ENCODE measurements around the gene C6orf15.
A peak's percentile ranks its signal among the peaks of the same experiment; 100 is the strongest.

Gene C6orf15

DNA sequence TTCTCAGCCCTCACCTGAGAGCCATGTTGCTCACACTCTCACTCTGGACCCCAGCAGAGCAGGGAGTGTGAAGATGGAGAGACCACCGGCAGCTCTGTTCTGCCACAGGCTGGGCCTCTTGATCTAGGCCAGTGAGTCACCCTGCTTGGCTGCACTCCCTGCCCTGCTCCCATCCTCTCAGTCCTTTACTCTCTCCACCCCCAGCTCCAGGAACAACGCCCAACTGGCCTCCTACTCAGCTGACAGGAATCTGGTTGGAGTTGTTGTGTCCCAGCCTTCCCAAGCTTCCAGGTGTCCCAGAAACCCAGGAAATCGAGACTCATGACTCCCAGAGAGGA is 2.1 kb upstream of the C6orf15 start, which contains the start of gene PSORS1C1:
Gene PSORS1C1, plus strand, starts transcription at position 260 of the 338 bp plus-strand sequence. CDS start 14,833 bp downstream, outside the sequence.
- H3K4me3 ChIP-seq (ENCODE audit: low read length, poor library complexity, severe bottlenecking): no peak within 1 kb of the TSS
- H3F3A ChIP-seq (ENCODE audit: low read depth): no peaks in the 10 kb centered on the region
- no peak for TF ChIP-seq EZH2phosphoT487 (IDR thresholded peaks at IDR 0.05; ENCODE audit: borderline replicate concordance)
- TF ChIP-seq, protein P1, sequence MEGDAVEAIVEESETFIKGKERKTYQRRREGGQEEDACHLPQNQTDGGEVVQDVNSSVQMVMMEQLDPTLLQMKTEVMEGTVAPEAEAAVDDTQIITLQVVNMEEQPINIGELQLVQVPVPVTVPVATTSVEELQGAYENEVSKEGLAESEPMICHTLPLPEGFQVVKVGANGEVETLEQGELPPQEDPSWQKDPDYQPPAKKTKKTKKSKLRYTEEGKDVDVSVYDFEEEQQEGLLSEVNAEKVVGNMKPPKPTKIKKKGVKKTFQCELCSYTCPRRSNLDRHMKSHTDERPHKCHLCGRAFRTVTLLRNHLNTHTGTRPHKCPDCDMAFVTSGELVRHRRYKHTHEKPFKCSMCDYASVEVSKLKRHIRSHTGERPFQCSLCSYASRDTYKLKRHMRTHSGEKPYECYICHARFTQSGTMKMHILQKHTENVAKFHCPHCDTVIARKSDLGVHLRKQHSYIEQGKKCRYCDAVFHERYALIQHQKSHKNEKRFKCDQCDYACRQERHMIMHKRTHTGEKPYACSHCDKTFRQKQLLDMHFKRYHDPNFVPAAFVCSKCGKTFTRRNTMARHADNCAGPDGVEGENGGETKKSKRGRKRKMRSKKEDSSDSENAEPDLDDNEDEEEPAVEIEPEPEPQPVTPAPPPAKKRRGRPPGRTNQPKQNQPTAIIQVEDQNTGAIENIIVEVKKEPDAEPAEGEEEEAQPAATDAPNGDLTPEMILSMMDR (conservative IDR thresholded peaks at IDR 0.05; ENCODE audit: low read length): no peak
- H4K20me1 ChIP-seq (ENCODE audit: insufficient read depth, low read length, poor library complexity, severe bottlenecking): no peaks in the 10 kb centered on the region
- no peaks in the 10 kb centered on the region for H3K9me2 ChIP-seq (replicated peaks; ENCODE audit: low read depth, low read length)
- no peaks in the 10 kb centered on the region for H3K36me3 ChIP-seq (ENCODE audit: insufficient read depth, low read length)
- H3K79me2 ChIP-seq (ENCODE audit: insufficient read depth, low read length): no peaks in the 10 kb centered on the region
- no peak within 1 kb of the TSS for H3K4me2 ChIP-seq (ENCODE audit: low read depth, low read length, poor library complexity, severe bottlenecking)
- no peak within 1 kb of the TSS for H3K9ac ChIP-seq (ENCODE audit: low read depth, low read length, poor library complexity, severe bottlenecking)
- H3K27me3 ChIP-seq (ENCODE audit: insufficient read depth, low read length, poor library complexity, severe bottlenecking): no peaks in the 10 kb centered on the region
- H3K4me1 ChIP-seq (ENCODE audit: insufficient read depth, low read length, poor library complexity, severe bottlenecking): no peaks in the 10 kb centered on the region
- H2AFZ ChIP-seq (ENCODE audit: low read length): peak within 1 kb of the TSS; percentile 65
- H3K9me3 ChIP-seq (ENCODE audit: insufficient read depth, low read depth, low read length): no peaks in the 10 kb centered on the region

DNA sequence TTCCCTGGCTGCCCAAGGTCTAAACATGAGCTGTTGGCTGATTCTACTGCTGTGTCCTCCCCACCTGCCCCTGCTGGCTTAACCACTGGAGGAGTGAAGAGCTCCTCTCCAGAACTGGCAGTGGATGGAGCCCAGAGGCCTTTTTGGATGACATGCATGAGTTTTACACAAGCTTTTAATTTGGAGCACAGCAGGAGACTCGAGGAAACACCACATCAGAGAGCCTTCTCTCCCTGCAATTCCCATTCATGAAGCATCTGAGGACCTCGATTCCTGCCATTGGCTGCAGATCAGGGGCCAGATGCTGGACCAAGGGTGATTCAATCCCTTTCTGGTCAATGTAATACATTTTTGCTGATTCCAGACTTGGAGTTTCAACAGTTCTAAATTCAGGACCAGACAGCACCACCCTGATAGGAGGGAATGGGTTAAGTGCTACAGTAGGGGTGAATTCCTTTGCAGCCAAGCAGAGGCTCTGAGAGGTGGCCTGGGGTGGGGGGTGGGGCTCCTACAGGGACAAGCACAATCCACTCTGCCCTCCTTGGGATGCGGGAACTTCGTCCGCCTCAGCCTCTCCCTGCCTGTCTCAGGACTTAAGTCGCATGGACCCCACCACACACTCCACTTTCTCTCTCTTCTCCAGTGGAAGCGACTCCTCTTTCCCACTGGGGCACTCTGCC is 1.6 kb upstream of the C6orf15 start:
- no peaks in the 10 kb centered on the region for H3K79me2 ChIP-seq (ENCODE audit: insufficient read depth, low read length)

DNA sequence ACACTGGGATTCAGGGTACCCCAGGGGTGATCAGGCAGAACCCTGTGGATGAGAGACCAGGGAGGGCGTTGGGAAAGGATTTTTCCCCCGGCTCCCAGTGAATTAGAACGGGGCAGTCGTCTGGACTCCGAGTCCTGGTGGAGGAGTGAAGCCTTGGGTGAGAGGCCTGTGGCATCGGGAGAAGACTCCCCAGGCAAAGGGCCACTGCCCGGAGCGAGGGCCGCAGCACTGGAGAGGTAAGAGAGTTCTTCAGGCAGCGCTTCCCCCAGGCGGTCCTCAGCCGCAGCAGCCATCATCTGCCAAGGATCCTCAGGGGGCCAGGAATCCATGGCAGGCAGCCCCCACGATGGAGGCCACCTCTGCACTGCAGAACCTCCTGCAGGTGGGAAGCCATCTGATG is 663 bp downstream of the C6orf15 start:
- no peak overlapping the region for H3K9ac ChIP-seq (ENCODE audit: low read depth, low read length, poor library complexity, severe bottlenecking)
- no peaks in the 10 kb centered on the region for H3K9me3 ChIP-seq (ENCODE audit: insufficient read depth, low read depth, low read length)
- no peaks in the 10 kb centered on the region for H3K4me1 ChIP-seq (ENCODE audit: insufficient read depth, low read length, poor library complexity, severe bottlenecking)
- no peak overlapping the region for H3K4me3 ChIP-seq (ENCODE audit: low read length, poor library complexity, severe bottlenecking)
- no peaks in the 10 kb centered on the region for H3K79me2 ChIP-seq (ENCODE audit: insufficient read depth, low read length)
- H3K36me3 ChIP-seq (ENCODE audit: insufficient read depth, low read length): no peaks in the 10 kb centered on the region
- no peaks in the 10 kb centered on the region for H3K27me3 ChIP-seq (ENCODE audit: insufficient read depth, low read length, poor library complexity, severe bottlenecking)
- no peaks in the 10 kb centered on the region for H3K9me2 ChIP-seq (replicated peaks; ENCODE audit: low read depth, low read length)
- H3F3A ChIP-seq (ENCODE audit: low read depth): no peaks in the 10 kb centered on the region
- H2AFZ ChIP-seq (ENCODE audit: low read length): no peak overlapping the region
- H3K4me2 ChIP-seq (ENCODE audit: low read depth, low read length, poor library complexity, severe bottlenecking): no peak overlapping the region
- H4K20me1 ChIP-seq (ENCODE audit: insufficient read depth, low read length, poor library complexity, severe bottlenecking): no peaks in the 10 kb centered on the region
- no peak for TF ChIP-seq EZH2phosphoT487 (IDR thresholded peaks at IDR 0.05; ENCODE audit: borderline replicate concordance)
- TF ChIP-seq, protein P1 (conservative IDR thresholded peaks at IDR 0.05; ENCODE audit: low read length): no peak

More for the DNA sequence above, 1.6 kb upstream of the C6orf15 start:
- Histone ChIP-seq H3K4me3 (ENCODE audit: low read length, poor library complexity, severe bottlenecking) (no peak overlapping the region), H3K4me2 (ENCODE audit: low read depth, low read length, poor library complexity, severe bottlenecking) (no peak overlapping the region), H3K36me3 (ENCODE audit: insufficient read depth, low read length) (no peaks in the 10 kb centered on the region), H3K9me2 (replicated peaks; ENCODE audit: low read depth, low read length) (no peaks in the 10 kb centered on the region), H2AFZ (ENCODE audit: low read length) (no peak overlapping the region), H3K9ac (ENCODE audit: low read depth, low read length, poor library complexity, severe bottlenecking) (no peak overlapping the region), H4K20me1 (ENCODE audit: insufficient read depth, low read length, poor library complexity, severe bottlenecking) (no peaks in the 10 kb centered on the region), H3K27me3 (ENCODE audit: insufficient read depth, low read length, poor library complexity, severe bottlenecking) (no peaks in the 10 kb centered on the region), H3F3A (ENCODE audit: low read depth) (no peaks in the 10 kb centered on the region), H3K9me3 (ENCODE audit: insufficient read depth, low read depth, low read length) (no peaks in the 10 kb centered on the region), H3K4me1 (ENCODE audit: insufficient read depth, low read length, poor library complexity, severe bottlenecking) (no peaks in the 10 kb centered on the region)
- TF ChIP-seq EZH2phosphoT487 (IDR thresholded peaks at IDR 0.05; ENCODE audit: borderline replicate concordance): no peak
- TF ChIP-seq, protein P1 (conservative IDR thresholded peaks at IDR 0.05; ENCODE audit: low read length): no peak
